RWPE1 (cell line): ENCODE results near the gene PITX1.
A peak's percentile ranks its signal among the peaks of the same experiment; 100 is the strongest.

ENCODE experiments used
- CTCF ChIA-PET: fragments of 350-600 bp; sonication (Branson Sonifier 250); formaldehyde crosslinking; extraction: SDS; loops from one replicate; lab custom pipeline; 2021; lab: Yijun Ruan, JAX
- POLR2A ChIA-PET: fragments of 400-600 bp; formaldehyde crosslinking; extraction: SDS; loops from one replicate; lab custom pipeline; 2020; ENCODE audit warnings: antibody characterized with exemption; ENCODE audit not compliant: low non-redundant PET; lab: Yijun Ruan, JAX
- DNase-seq: peaks from one replicate; pipeline ENCODE4 v3.0.0; 2012; ENCODE audit warnings: low spot score
- H3K27ac ChIP-seq: fragments of 450-650 bp; 2 replicates; pipeline ENCODE4 v1.5.1; 2017
- CTCF ChIP-seq: fragments of 450-650 bp; conservative IDR thresholded peaks from 2 replicates; pipeline ENCODE4 v1.5.1; 2017; ENCODE audit warnings: low read depth, mild to moderate bottlenecking

The PITX1 gene

GRCh38 chr5:135041145-135041587, 7.1 kb upstream of the PITX1 start:
- POLR2A ChIA-PET: no interaction called here
- CTCF ChIA-PET: interaction anchor here (0.6 kb wide), 1 partner anchor 146 kb away, joined by 3 read pairs; no protein-coding TSS in a partner anchor
- TF ChIP-seq CTCF: no peak

GRCh38 chr5:135040333-135041144, 6.5 kb upstream of the PITX1 start:
- TF ChIP-seq CTCF: no peak
- POLR2A ChIA-PET: no interaction called here
- no peak for DNase-seq
- CTCF ChIA-PET: no interaction called here
- 0 out of 2 replicates have a peak overlapping the region, but pooled peaks have one; percentile 16 for H3K27ac ChIP-seq

More at GRCh38 chr5:135041145-135041587, 7.1 kb upstream of the PITX1 start:
- peak overlapping the region; percentile 16 for H3K27ac ChIP-seq
- no peak for DNase-seq

- CTCF ChIA-PET: interaction anchor here (1.1 kb wide), 1 partner anchor 151 kb away, joined by 3 read pairs; no protein-coding TSS in a partner anchor
- POLR2A ChIA-PET: no interaction called here
Measured at GRCh38 chr5:135040034-135040332, 6.0 kb upstream of the PITX1 start.

GRCh38 chr5:135039271-135040033, 5.4 kb upstream of the PITX1 start:
- CTCF ChIA-PET: interaction anchor here (0.6 to 1.1 kb wide), 2 partner anchors 21 to 152 kb away, joined by 3 read pairs; no protein-coding TSS in a partner anchor
- peak; percentile 62 for DNase-seq
- H3K27ac ChIP-seq: peak overlapping the region; percentile 42
- POLR2A ChIA-PET: no interaction called here
- no peak for TF ChIP-seq CTCF

More at GRCh38 chr5:135040034-135040332, 6.0 kb upstream of the PITX1 start:
- DNase-seq: no peak
- no peak for TF ChIP-seq CTCF
- no peak overlapping the region for H3K27ac ChIP-seq

GRCh38 chr5:135038813-135039270, 4.8 kb upstream of the PITX1 start:
- ChIA-PET CTCF (interaction anchor here (0.6 to 1.1 kb wide), 3 partner anchors 12 to 152 kb away, joined by 3 read pairs; no protein-coding TSS in a partner anchor), POLR2A (no interaction called here)
- TF ChIP-seq CTCF: no peak
- no peak for DNase-seq
- peak overlapping the region; percentile 42; the same call in 1 of the 2 replicates for H3K27ac ChIP-seq

- ChIA-PET CTCF (interaction anchor here (0.8 to 1.9 kb wide), 3 partner anchors 12 to 153 kb away, joined by 3 to 7 read pairs (median 5); no protein-coding TSS in a partner anchor), POLR2A (interaction anchor here (0.6 kb wide), 1 partner anchor 63 kb away, joined by 3 read pairs; no protein-coding TSS in a partner anchor)
- no peak for DNase-seq
- H3K27ac ChIP-seq: no peak overlapping the region
- TF ChIP-seq CTCF: no peak
Measured at GRCh38 chr5:135038205-135038812, 4.3 kb upstream of the PITX1 start.
